NCI-H524 treated with DMSO at 0.1 percent for 48 hours (cell line): Measurements from ENCODE around the gene PRKCA.
"Not testable (repeated sequence)": the region's sequence is repeated elsewhere in the genome, so short reads cannot be mapped to it uniquely, and the experiment has no call there.

Experiments
- DNase-seq: peaks from one replicate; lab custom pipeline; 2025; lab: John Stamatoyannopoulos, UW

PRKCA gene

DNA sequence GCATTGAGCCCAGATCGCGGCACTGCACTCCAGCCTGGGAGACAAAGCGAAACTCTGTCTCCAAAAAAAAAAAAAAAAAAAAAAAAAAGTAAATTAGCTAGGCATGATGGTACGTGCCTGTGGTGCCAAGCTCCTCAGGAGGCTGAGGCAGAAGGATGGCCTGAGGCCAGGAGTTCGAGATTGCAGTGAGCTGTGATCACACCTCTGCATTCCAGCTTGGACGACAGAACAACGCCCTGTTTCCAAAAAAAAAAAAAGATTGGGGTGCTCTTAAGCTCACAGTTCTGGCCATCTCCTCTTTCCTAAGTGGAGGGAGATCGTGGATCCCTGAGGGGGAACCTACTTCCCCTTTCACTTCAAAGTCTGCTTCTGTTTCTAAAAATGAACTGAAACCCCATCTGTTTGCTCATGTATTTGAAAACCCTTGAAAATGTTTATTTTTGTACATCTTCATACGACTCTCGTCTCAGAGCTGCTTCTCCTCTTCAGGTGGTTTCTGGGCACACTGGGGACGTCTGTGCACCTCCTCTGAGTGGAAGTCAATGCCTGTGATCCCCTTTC is 138.8 kb downstream of the PRKCA start:
- DNase-seq: no peak

DNA sequence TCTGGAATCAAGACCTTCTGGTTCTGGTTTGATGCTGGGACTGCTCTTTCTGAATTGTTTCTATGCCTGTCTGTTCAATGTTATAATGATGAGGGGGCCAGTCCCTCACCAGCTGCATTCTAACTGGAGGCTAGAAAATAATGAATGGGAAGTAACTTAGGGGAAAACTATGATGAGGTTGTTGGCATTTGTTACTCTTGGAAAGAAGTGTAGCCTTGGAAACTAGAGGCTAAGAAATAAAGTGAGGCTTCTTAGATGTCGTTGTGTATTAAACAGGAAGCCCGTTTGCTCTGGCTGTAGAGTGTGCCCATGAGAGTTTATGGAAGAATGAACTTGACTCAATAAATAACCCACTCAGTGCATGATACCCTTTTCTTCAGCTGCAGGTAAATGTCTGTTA is 140.8 kb downstream of the PRKCA start:
- no peak for DNase-seq

DNA sequence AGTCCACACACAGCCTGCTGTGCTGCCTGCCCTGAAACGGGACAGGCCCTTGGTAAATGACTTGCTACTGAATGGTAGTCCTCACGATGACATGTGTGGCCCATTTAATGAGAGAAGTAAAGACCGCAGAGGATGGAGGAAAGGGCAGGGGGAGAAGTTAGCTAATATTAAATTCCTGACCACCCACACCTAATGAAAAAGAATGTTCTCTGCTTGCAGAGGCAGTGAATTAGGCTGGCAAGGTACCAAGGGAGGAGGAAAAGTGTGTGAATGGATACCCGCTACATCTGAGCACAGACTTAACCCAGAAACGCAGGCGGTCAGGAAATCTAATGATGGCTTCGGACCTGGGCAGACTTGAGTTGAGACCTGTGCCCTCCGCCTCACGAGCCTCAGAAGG is 141.2 kb downstream of the PRKCA start:
- no peak for DNase-seq

DNA sequence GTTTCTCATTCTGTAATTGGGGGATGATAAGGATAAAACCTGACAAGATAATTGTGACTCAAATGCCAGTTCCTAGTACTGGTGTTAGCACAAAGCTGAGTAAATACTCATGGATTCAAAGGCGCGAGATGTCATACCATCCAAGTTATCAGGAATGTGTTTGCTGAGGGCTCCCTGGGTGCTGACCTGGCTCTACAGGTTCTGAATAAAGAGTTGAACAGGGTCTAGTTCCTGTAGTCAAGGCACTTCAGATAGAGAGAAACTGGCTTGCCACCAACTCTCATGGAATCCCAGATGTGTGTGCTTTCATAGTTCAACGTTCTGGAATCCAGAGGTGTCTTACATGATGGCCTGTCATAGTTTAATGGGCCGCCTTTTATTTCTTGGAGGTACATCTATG is 141.6 kb downstream of the PRKCA start:
- DNase-seq: no peak

DNA sequence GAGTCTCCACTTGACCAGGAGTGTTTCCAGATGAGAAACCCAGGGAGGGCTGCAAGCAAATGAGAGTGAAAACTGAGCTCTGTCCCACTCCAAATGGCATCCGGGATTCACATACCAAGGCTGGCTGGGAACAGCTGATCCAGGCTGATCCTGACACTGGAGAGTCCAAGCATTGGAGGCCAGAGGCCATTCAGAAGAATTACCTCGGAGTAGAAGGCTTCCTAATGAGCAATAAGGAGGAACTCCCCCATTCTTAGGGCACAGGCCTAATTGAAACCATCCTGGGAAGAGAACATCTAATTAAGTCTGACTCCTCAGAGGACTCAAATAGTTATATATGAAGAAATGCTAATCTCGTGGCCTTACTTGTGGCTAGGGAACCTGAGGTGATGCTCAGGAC is 142.8 kb downstream of the PRKCA start:
- no peak for DNase-seq

DNA sequence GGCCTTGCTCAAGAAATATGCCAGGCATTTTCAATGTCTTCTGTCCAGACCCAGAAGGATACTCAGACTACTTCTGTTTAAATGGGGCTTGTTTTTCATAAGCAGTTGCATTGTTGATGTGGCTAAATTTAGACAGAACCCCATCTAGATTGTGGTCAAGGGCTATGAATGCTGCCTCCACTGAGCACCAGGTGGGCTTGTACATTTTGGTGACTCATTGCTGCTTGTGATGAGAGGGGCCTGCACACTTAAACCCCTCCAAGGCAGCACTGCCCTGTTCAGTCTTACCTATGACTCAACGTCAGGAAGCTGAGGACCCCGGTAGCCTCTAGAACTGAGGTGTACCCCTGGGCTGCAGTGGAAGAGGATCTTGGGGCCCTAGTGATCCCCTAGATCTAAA is 144.0 kb downstream of the PRKCA start:
- no peak for DNase-seq

DNA sequence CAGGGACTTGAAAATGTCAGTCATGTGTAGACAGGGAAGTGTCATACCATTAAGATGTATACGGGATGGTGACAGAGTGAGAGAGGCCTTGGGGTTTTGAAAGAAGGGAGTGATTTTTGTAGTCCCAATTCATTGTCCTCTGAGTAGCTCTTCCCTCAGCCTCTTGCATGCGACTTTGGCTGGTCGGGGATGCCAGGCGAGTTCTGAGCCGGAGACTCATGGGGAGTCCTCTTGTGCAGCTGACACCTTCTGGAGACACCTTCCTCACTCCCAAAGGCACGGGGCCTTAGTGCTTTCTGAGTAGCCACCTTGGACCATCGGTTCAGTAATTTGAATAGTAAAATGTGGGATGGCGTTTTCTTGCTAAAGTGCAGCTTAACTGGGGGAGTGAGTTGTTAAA is 144.7 kb downstream of the PRKCA start:
- DNase-seq: no peak

DNA sequence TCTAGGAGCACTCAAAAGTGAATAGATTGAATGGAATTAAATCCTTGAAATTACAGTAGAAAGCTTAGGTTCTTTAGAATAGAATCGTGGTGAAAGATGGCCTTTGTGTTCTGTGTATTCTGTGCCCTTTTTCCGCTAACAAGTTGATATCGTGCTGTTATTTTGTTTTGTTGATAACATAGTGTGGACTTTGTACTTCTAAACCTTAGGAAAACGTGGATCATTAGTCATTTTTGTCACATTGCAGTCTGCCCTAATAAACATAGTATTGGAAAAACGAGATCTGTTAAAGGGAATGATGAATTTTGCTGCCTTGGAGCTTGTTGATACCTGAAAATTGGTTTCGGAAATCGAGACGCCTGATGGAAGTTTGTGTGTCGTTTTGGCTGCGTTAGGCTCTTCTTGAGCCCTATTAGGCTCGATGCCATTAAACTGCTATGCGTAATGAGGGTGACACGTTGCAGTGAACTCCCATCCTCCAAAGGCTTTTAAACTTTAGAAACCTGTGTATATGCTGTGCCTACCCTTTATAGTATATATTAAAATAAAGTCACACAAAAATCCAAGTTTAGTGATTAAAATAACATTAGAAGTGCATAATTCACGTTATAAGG is 145.7 kb downstream of the PRKCA start:
- no peak for DNase-seq

DNA sequence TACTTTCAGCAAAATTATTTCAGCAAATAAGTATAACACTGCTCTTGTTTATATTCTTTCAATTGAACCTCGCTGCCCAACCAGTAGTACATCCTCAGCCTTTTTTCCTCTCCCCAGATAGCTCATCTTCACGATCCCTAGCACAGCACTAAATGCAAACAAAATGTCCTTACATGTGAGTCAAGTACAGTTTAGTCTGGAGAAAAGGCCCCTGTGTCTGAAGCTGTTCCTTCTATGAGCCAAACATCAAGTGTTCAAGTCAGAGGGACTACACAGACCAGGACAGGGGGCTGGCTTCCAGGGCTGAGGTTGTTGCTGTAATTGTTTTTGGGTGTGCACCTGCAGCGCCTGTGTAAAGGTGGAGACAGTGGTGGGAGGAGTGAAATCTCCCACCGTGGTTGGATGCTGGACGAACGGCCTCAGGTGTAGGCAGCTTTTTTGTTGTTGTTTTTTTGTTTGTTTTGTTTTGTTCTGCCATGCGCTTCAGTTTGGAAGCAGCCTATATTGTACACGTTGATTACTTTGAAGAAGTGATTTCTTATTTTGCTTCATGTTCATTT is 147.1 kb downstream of the PRKCA start:
- no peak for DNase-seq

DNA sequence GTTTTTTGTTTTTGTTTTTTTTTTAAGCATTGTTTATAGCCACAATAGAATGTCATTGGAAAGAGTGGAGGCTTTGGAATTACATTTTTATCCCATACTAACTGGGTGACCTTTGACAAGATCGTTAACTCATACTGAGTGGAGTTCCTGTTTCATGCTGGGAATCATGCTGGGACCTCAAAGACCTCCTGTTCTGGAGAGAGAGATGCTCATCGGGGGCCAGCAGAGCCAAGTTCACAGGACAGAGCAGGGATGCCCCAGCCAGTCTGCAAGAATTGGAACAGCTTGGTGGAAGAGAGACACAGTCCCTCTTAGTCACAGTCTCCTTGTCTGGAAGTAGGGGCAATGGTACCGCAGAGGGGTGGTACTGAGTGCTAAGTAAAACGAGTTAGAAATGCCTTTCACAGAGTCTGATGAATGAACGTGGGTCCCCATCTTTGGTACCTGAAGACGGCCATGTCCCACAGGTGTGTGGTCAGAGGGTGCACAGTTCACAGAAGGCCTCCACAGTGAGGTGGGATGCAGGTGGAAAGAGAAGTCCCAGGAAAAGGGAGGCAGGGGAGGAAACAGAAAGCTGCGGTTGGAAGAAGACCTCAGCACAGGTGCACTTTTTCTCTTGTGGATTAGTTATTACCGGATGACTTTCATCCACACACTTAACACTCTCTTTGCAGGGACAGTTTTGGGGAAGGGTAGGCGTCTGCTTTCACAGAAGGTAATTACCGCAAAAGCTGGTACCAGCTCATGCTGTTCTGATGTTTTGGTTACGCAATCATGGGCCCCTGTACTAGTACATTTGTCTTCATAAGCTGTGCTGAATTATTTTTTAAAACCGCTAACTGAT is 147.8 kb downstream of the PRKCA start:
- DNase-seq: no peak

DNA sequence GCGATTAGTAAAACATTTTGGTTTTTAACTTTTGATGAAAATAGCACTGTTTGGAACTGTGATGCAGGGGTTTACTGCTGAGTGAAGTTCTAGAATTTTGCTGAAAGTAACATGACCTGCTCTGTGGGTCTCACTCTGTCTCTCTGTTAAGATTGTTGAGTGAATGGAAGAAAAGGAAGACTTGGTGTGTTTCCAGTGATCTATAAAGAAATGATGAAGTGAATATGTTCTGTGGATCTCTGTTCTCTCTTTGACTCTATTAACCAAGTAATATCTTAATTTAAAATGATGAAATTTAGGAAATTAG is 148.4 kb downstream of the PRKCA start:
- no peak for DNase-seq

DNA sequence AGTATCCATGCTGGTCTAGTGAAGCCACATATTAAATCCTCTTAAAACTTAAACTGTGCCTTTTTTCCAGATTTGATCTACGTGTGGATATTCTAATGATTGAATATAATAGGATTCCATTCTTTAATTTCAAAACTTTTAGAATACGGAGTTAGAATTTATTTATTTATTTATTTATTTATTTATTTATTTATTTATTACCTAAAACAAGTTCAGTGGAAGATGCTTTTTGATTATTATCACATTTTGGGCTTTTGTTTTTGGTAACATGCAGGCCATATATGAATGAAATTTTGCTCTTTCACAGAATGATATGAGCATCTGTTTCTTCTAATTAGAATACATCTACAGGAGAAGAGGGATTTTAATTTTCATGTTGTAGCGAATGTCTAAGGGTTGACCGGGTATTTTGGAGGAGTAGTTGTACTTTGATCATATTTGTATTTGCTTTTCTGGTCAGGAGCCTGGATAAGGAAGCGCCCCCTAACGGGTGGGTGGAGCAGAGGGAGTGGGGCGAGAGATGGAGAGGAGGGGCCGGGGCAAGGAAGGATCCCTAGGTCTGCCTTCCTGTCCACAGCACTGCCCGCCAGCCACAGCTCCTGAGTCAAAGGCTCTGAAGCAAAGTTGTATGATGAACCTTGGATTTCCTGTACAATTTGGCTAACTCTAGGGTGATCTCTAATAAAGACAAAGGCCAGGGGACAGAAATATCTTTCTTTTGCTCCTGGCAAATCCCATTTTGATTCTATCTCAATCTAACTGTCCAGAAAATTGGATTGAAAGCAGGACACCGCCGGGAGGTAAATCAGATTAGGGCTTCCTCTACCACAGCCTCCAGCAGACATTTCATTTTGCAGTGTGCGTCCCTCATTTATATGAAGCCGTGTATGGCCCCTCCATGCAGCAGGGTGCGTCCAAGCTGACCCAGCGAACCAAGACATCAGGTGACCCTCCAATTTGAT is 149.1 kb downstream of the PRKCA start:
- DNase-seq: no peak

DNA sequence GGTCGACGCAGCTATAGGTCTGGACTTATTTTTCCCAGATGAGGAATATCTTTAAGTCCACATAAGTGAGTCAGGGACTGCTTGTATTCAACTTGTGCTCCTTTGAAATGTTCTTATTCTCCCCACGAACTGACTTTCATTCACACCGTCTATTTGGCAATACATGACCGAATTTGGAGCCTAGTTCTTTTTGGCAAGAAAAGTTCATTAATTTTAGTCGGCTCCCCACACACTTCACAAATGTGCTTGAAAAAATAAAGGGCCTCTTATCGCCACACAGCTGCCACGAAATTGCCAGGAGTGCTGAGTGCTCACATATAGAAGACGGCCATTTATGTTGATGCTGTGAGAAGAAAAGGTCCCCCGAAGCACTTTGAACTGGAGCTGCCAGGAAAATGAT is 152.6 kb downstream of the PRKCA start:
- no peak for DNase-seq

DNA sequence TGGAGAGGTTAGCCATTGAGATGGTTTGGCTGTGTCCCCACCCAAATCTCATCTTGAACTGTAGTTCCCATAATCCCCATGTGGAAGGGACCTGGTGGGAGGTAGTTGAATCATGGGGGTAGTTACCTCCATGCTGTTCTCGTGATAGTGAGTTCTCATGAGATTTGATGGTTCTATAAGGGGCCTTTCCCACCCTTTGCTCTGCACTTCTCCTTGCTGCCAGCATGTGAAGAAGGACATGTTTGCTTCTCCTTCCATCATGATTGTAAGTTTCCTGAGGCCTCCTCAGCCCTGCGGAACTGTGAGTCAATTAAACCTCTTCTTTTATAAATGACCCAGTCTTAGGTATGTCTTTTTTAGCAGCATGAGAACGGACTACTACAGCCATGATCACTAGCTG is 155.1 kb downstream of the PRKCA start:
- not testable (repeated sequence) for DNase-seq

DNA sequence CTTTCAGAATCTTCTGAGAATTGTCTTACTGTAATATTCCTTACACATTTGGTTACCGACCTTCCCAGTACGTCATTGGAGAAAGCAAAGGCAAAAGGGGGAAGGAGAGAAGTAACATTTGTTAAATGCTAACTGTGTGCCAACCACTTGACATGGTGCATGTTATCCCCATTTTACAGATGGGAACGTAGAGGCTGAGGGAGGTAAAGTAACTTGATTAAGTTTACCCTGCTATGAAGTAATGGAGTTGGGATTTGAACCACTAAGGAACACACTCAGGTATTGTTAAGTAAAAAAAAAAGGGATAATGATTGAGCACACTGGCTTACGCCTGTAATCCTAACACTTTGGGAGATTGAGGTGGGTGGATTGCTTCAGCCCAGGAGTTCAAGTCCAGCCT is 156.4 kb downstream of the PRKCA start:
- no peak for DNase-seq

DNA sequence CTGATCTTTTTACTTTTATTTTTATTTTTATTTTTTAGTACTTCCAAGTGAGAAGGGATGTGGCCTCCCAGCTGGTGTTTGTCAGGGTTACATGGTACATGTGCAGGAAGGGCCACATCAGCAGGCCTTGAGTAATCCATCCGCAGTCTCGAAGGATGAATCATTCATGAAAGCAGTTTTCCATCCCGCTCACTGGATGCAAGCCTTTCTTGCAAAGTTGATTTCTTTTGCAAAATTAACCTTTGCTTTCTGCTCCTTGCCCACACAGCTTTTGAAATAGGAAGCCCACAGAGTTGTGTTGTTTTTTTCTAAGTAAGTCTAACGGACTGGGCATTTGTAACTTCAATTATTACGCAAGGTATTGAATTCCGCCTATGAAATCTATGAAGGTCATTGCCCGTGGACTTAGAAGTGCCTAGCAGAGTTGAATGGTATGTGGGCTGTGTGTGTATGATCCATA is 157.4 kb downstream of the PRKCA start:
- no peak for DNase-seq

DNA sequence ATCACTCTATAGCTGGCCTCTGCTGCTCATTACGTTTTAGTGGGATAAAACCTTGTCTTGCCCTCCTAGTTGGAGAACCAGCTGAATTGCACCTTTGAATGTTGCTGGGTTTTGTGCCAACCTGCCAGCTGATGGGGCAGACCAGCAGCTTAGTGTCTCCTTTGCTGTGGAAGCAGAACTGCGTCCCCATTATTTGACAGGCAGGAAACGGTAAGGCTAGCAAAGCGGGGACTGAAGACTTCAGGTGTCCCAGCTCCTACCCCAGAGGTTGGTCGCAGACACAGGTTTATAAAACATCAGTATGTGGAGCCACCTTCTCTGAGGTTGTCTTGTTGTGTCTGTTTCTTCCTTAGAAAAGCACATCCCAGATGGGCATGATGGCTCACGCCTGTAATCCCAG is 158.1 kb downstream of the PRKCA start:
- DNase-seq: no peak

DNA sequence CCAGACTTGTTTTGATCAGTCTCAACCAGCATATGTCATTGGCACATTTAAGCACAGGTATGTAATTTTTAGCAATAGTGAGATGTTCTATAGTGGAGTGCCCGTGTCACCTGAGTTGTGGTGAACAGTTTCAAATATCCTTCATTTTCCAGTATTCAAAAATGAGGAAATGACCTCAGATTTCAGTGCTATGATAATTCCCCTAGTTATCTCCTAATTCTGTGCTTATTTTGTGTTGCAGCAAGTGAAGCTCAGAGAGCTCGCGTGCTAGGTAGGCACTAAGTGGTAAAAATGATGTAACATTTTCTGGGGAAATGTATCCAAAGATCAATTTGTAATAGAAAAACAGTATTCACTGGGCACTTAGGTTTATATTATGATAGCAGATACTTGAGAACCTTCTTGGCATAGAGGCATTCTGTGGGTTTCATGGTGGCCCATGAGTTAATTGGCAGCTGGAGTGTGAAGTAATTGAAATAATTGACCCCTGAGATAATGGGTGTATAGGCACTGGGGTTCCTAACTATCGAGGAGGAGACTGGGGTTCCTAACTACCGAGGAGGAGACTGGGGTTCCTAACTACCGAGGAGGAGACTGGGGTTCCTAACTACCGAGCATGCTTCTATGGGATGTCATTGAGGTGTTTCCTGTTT is 159.1 kb downstream of the PRKCA start:
- no peak for DNase-seq

DNA sequence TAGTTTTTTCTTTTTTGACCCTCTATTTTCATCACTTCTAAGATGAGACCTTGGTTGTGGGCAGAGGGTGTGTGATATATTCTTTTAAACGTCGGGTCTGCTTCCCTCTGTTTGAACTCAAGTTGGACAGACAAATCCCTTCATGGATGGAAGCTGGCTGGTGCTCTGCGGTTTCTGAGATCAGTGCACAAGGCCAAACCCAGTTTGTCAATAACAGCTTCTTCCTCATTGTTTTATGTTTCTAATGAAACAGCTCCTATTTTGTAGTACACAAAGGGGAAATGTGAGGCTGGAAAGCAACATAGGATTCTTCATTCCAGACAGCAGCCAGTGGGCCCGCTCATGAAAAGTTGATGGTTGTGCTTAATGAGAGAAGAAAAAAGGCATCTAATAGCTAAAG is 159.6 kb downstream of the PRKCA start:
- DNase-seq: no peak

DNA sequence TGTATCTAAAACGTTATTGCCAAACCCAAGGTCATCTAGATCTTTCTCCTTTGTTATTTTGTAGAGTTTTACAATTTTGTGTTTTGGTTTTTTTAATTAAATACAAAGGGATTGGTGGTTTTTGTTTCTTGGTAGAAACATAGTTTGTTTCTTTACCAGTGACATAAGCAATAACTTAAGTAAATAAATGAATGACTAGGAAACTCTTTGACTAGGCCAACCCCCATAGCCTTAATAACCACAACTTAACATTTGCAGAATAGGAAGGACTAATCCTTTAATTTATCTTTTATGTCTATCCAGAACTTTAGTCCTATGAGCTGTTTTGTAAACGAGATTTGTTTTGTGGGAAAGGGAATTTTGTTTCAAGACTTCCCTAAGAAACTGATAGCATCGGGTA is 162.5 kb downstream of the PRKCA start:
- DNase-seq: no peak

DNA sequence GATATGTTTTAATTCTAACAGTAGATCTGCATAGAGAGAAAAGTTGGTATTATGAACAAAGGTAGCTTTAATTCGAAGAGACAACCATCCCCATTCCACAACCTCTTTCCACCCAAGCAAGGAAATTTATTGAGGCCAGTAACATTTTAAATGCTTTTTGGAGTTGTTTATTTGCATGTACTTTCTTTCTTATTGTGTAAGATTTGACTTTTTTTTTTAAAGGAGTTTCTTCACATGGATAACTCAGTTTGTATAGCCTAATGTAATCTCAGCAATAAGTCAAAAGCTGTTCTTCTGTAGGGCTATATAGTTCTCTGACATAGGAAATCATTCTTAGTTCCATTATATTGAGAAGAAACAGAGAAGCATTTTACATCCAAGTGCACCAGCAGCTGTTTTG is 163.3 kb downstream of the PRKCA start:
- no peak for DNase-seq
